ENCODE data around the gene COL1A2. TPM values are rescaled to one million over a fixed set of nuclear protein-coding genes. Genes with fewer than 3 reads are reported as not detected.
A peak's percentile ranks its signal among the peaks of the same experiment; 100 is the strongest.

COL1A2 gene
- total RNA-seq, 1 donor from 2014 or later, result 6,748 TPM

DNA sequence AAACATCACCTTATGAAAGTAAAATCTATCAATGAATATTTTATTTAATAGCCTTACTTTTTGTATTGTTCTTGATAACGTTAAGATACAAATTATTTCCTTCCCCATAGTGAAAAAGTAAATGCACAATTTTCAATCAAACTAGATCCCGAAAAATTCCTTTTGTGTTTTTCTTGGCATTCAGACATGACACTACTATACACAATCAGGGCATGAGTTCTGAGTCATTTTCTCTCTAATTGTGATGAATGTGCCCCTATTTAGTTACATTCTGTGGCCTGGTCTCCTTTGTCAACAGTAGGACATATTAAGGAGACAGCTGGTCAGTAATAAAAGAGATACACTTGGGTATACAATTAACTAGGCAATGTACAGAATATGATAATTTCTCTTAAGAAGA lies 19.8 kb downstream of the COL1A2 start:
- TF ChIP-seq EZH2 (IDR thresholded peaks at IDR 0.05; ENCODE audit: insufficient read depth, low read length), result no peak
- TF ChIP-seq, protein P1, sequence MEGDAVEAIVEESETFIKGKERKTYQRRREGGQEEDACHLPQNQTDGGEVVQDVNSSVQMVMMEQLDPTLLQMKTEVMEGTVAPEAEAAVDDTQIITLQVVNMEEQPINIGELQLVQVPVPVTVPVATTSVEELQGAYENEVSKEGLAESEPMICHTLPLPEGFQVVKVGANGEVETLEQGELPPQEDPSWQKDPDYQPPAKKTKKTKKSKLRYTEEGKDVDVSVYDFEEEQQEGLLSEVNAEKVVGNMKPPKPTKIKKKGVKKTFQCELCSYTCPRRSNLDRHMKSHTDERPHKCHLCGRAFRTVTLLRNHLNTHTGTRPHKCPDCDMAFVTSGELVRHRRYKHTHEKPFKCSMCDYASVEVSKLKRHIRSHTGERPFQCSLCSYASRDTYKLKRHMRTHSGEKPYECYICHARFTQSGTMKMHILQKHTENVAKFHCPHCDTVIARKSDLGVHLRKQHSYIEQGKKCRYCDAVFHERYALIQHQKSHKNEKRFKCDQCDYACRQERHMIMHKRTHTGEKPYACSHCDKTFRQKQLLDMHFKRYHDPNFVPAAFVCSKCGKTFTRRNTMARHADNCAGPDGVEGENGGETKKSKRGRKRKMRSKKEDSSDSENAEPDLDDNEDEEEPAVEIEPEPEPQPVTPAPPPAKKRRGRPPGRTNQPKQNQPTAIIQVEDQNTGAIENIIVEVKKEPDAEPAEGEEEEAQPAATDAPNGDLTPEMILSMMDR (IDR thresholded peaks at IDR 0.05; ENCODE audit: insufficient read depth, low read depth, low read length), result no peak
- peaks cover 63% of the 10 kb centered on the region for H3K4me1 Mint-ChIP-seq (ENCODE audit: low read depth, unreplicated experiment)
- H3K27ac ChIP-seq (ENCODE audit: low read depth, low read length), result peak overlapping the region; percentile 36
- peaks cover 96% of the 10 kb centered on the region for H3K36me3 ChIP-seq (ENCODE audit: insufficient read depth, low read length)
- H3K9me3 Mint-ChIP-seq (ENCODE audit: unreplicated experiment), result no peaks in the 10 kb centered on the region
- no peaks in the 10 kb centered on the region for H3K27me3 ChIP-seq (ENCODE audit: insufficient read depth, low read length)
- H3K27ac Mint-ChIP-seq (ENCODE audit: unreplicated experiment), result no peak overlapping the region
- peak overlapping the region; percentile 53 for H3K4me2 ChIP-seq (ENCODE audit: low read length)
- H3K4me1 ChIP-seq (ENCODE audit: insufficient read depth, low read length), result peaks cover 66% of the 10 kb centered on the region
- FAIRE-seq, result no peak
- no peak overlapping the region for H2AFZ ChIP-seq (ENCODE audit: low read depth, low read length)
- DNase-seq (ENCODE audit: low read depth), result peak; percentile 69
- peaks cover 79% of the 10 kb centered on the region for H4K20me1 ChIP-seq (ENCODE audit: insufficient read depth, low read length)
- peak overlapping the region; percentile 20 for H3K4me3 Mint-ChIP-seq (ENCODE audit: unreplicated experiment)
- H3K36me3 Mint-ChIP-seq (ENCODE audit: low read depth, unreplicated experiment), result peaks cover 41% of the 10 kb centered on the region
- no peaks in the 10 kb centered on the region for H3K27me3 Mint-ChIP-seq (ENCODE audit: low read depth, unreplicated experiment)
- no peaks in the 10 kb centered on the region for H3K9me3 ChIP-seq (ENCODE audit: insufficient read depth, low read depth, low read length)
- H3K9ac ChIP-seq (ENCODE audit: low read length), result no peak overlapping the region
- H3K4me3 ChIP-seq (ENCODE audit: insufficient read depth, low read depth, low read length), result no peak overlapping the region
- peaks cover 58% of the 10 kb centered on the region for H3K79me2 ChIP-seq (ENCODE audit: insufficient read depth, low read length)

DNA sequence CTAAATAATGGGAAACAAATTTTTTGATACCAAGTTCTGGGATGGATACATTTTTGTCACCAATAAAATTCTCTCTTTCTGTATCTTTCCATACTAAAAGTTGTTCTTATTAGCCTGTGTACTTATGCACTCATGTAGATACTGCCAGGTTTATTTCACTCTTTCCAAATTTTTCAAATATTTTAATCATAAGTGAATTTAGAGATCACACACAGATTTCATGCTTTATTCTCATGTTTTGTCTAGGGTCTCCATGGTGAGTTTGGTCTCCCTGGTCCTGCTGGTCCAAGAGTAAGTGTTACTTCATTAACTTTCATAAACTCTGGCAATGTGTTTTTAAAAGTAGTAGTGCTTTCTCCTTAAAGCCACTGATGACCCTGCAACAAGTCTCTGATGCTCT lies 20.3 kb downstream of the COL1A2 start:
- Histone ChIP-seq H3K4me2 (ENCODE audit: low read length) (peak overlapping the region; percentile 16), H3K27ac (ENCODE audit: low read depth, low read length) (peak overlapping the region; percentile 36), H3K4me1 (ENCODE audit: insufficient read depth, low read length) (peaks cover 63% of the 10 kb centered on the region), H3K36me3 (ENCODE audit: insufficient read depth, low read length) (peaks cover 96% of the 10 kb centered on the region), H3K4me3 (ENCODE audit: insufficient read depth, low read depth, low read length) (no peak overlapping the region), H3K79me2 (ENCODE audit: insufficient read depth, low read length) (peaks cover 57% of the 10 kb centered on the region), H2AFZ (ENCODE audit: low read depth, low read length) (no peak overlapping the region), H4K20me1 (ENCODE audit: insufficient read depth, low read length) (peaks cover 79% of the 10 kb centered on the region), H3K27me3 (ENCODE audit: insufficient read depth, low read length) (no peaks in the 10 kb centered on the region), H3K9ac (ENCODE audit: low read length) (peak overlapping the region; percentile 9), H3K9me3 (ENCODE audit: insufficient read depth, low read depth, low read length) (no peaks in the 10 kb centered on the region)
- no peaks in the 10 kb centered on the region for H3K9me3 Mint-ChIP-seq (ENCODE audit: unreplicated experiment)
- FAIRE-seq, result no peak
- H3K27ac Mint-ChIP-seq (ENCODE audit: unreplicated experiment), result peak overlapping the region; percentile 34
- H3K4me1 Mint-ChIP-seq (ENCODE audit: low read depth, unreplicated experiment), result peaks cover 66% of the 10 kb centered on the region
- H3K4me3 Mint-ChIP-seq (ENCODE audit: unreplicated experiment), result no peak overlapping the region
- H3K27me3 Mint-ChIP-seq (ENCODE audit: low read depth, unreplicated experiment), result no peaks in the 10 kb centered on the region
- peaks cover 43% of the 10 kb centered on the region for H3K36me3 Mint-ChIP-seq (ENCODE audit: low read depth, unreplicated experiment)
- no peak for DNase-seq (ENCODE audit: low read depth)
- TF ChIP-seq EZH2 (IDR thresholded peaks at IDR 0.05; ENCODE audit: insufficient read depth, low read length), result no peak
- TF ChIP-seq, protein P1 (IDR thresholded peaks at IDR 0.05; ENCODE audit: insufficient read depth, low read depth, low read length), result no peak

DNA sequence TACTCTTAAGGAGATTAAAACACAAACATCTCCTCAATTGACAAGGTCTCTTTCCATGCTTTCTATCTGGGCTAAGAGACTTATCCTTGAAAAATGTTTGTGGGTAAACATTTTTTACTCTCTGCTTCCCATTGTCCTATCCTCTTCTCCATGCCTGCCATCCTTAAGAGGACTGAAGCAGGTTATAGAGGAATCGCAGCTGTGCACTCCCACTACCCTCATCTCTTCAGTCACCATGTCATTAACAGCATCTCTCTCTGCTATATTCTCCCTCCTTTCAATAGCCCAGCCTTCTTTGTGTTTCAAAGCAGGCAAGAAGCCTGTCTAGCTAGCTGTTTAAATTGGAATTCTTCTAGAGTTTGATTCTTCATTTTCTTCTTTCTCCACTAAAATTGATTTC lies 22.6 kb downstream of the COL1A2 start:
- Histone ChIP-seq H3K4me3 (ENCODE audit: insufficient read depth, low read depth, low read length) (no peak overlapping the region), H4K20me1 (ENCODE audit: insufficient read depth, low read length) (peaks cover 73% of the 10 kb centered on the region), H3K4me2 (ENCODE audit: low read length) (no peak overlapping the region), H3K27ac (ENCODE audit: low read depth, low read length) (peak overlapping the region; percentile 26), H3K9ac (ENCODE audit: low read length) (peak overlapping the region; percentile 14), H3K36me3 (ENCODE audit: insufficient read depth, low read length) (peaks cover 97% of the 10 kb centered on the region), H3K4me1 (ENCODE audit: insufficient read depth, low read length) (peaks cover 55% of the 10 kb centered on the region), H3K9me3 (ENCODE audit: insufficient read depth, low read depth, low read length) (no peaks in the 10 kb centered on the region), H3K27me3 (ENCODE audit: insufficient read depth, low read length) (no peaks in the 10 kb centered on the region), H2AFZ (ENCODE audit: low read depth, low read length) (no peak overlapping the region), H3K79me2 (ENCODE audit: insufficient read depth, low read length) (peaks cover 43% of the 10 kb centered on the region)
- DNase-seq (ENCODE audit: low read depth) (no peak), FAIRE-seq (no peak)
- H3K27ac Mint-ChIP-seq (ENCODE audit: unreplicated experiment), result peak overlapping the region; percentile 83
- H3K36me3 Mint-ChIP-seq (ENCODE audit: low read depth, unreplicated experiment), result peaks cover 45% of the 10 kb centered on the region
- no peaks in the 10 kb centered on the region for H3K9me3 Mint-ChIP-seq (ENCODE audit: unreplicated experiment)
- peak overlapping the region; percentile 70 for H3K4me3 Mint-ChIP-seq (ENCODE audit: unreplicated experiment)
- no peaks in the 10 kb centered on the region for H3K27me3 Mint-ChIP-seq (ENCODE audit: low read depth, unreplicated experiment)
- H3K4me1 Mint-ChIP-seq (ENCODE audit: low read depth, unreplicated experiment), result peaks cover 68% of the 10 kb centered on the region
- TF ChIP-seq EZH2 (IDR thresholded peaks at IDR 0.05; ENCODE audit: insufficient read depth, low read length), result no peak
- TF ChIP-seq, protein P1 (IDR thresholded peaks at IDR 0.05; ENCODE audit: insufficient read depth, low read depth, low read length), result no peak
